ENCODE data around the gene DPP4. TPM values are rescaled to one million over a fixed set of nuclear protein-coding genes. Genes with fewer than 3 reads are reported as not detected.

DPP4 gene
- total and polyA plus RNA-seq, 2 of the 13 experiments (the other 11 are each of a cell fraction or from before 2014, with no cell fraction given) = 39.4 to 109 TPM

DNA sequence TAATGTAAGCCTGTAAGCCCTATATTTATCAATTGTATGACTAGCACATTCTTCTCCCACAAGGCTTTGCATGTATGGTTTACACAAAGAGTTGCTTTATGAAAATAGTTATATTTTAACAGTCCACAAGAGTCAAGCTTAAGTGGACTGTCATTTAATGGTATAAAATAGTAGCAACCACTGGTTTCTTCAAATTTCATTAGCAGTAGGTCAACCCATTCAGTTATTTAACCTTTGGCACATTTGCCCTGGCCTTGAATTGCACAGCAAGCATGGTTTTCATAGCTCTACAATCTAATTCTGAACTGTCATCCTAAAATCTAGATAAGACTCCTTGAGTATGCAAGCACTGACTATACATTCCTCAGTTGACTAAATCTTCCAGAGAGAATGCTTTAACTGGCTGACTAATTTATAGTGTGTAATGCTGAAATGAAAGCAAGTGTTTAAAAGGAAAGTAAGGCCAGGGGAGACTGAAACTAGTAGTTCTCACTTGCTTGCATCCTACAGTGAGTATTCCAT is 1.8 kb downstream of the DPP4 start (continued):
- no peak for TF ChIP-seq MLXIP (CRISPR knock-in tag; IDR thresholded peaks at IDR 0.05; ENCODE audit: borderline replicate concordance)
- TF ChIP-seq EEA1 (CRISPR knock-in tag; IDR thresholded peaks at IDR 0.05; ENCODE audit: borderline replicate concordance) = no peak
- TF ChIP-seq NCOA1 (CRISPR knock-in tag; IDR thresholded peaks at IDR 0.05) = no peak
- no peak for TF ChIP-seq ZNF333 (CRISPR knock-in tag; IDR thresholded peaks at IDR 0.05; ENCODE audit: borderline replicate concordance)
- no peak; the same call in 1 of the 2 replicates for TF ChIP-seq ZNF143 (CRISPR knock-in tag; IDR thresholded peaks at IDR 0.05)
- TF ChIP-seq, protein P1, sequence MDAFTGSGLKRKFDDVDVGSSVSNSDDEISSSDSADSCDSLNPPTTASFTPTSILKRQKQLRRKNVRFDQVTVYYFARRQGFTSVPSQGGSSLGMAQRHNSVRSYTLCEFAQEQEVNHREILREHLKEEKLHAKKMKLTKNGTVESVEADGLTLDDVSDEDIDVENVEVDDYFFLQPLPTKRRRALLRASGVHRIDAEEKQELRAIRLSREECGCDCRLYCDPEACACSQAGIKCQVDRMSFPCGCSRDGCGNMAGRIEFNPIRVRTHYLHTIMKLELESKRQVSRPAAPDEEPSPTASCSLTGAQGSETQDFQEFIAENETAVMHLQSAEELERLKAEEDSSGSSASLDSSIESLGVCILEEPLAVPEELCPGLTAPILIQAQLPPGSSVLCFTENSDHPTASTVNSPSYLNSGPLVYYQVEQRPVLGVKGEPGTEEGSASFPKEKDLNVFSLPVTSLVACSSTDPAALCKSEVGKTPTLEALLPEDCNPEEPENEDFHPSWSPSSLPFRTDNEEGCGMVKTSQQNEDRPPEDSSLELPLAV (CRISPR knock-in tag; conservative IDR thresholded peaks at IDR 0.05; ENCODE audit: low read depth) = no peak

DNA sequence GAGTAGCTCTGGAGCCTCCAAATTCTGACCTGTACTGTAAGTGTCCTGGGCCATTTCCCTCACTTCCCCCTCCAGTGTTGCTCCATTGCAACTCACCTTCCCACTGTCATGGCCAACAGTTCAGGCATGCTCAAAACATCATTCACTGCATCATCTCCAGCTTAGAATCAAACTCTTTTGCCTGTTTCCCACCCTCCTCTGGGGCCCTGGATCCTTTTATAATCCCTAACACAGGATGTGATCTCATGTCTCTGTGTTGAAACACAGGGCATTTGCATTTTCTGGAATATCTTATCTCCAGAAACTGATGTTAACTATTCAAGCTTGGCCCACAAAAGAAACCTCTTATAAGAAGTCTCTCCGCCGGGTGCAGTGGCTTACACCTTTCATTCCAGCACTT is 3.0 kb downstream of the DPP4 start:
- DNase-seq (ENCODE audit: low spot score) = no peak
- in situ Hi-C loops (cut with HindIII; ENCODE audit: extremely low pct_ligation_motif_present, low pct_unique_long_range_greater_than_20kb) (no loop called here), intact Hi-C loops (cut with micrococcal nuclease; ENCODE audit: unreplicated experiment) (no loop called here)
- ChIA-PET POLR2A (interaction anchor here (4.8 kb wide), 1 partner anchor 19 kb away, joined by 41 read pairs; no protein-coding TSS in a partner anchor), CTCF (ENCODE audit: low intra/inter-chr PET ratio, low total read pairs) (no interaction called here)
- Histone ChIP-seq H3K27ac (ENCODE audit: extremely low read length, insufficient read depth, low read length) (no peak overlapping the region), H3K4me1 (ENCODE audit: insufficient read depth, low read length) (peaks cover 87% of the 10 kb centered on the region), H4K20me1 (ENCODE audit: insufficient read depth, low read length) (no peaks in the 10 kb centered on the region), H3K9ac (ENCODE audit: insufficient read depth, low read depth, low read length) (no peak overlapping the region), H3K9me3 (ENCODE audit: low read length) (no peaks in the 10 kb centered on the region), H3K79me2 (ENCODE audit: insufficient read depth, low read length) (peaks cover 15% of the 10 kb centered on the region), H2AFZ (ENCODE audit: low read length) (no peak overlapping the region), H3K36me3 (replicated peaks in 1 of 2; ENCODE audit: control insufficient read depth in 1 of 2, insufficient read depth in 2 of 2, low read length in 2 of 2) (peaks cover 0 to 4% of the 10 kb centered on the region in 2 experiments; a peak in 2 of 5 replicates), H3K4me3 (replicated peaks in 1 of 3; ENCODE audit: insufficient read depth in 1 of 3, low read depth in 2 of 3, low read length in 3 of 3) (no peak overlapping the region), H3K27me3 (ENCODE audit: control insufficient read depth in 1 of 2, insufficient read depth in 2 of 2, low read length in 2 of 2) (no peaks in the 10 kb centered on the region; a peak in 1 of 5 replicates), H3K4me2 (ENCODE audit: low read depth, low read length) (peak overlapping the region; percentile 99)
- no TSS peak for BruUV-seq (replicated peaks)
- FAIRE-seq = no peak
- WGBS (ENCODE audit: low lambda C conversion rate) = 95% methylated on average over 2 of the region's 2 CpGs
- no peak for ATAC-seq
- TF ChIP-seq ZNF597 (CRISPR knock-in tag; IDR thresholded peaks at IDR 0.05) (no peak), REPIN1 (CRISPR knock-in tag; IDR thresholded peaks at IDR 0.05; ENCODE audit: borderline replicate concordance, low read depth) (no peak), ZNF234 (CRISPR knock-in tag; conservative IDR thresholded peaks at IDR 0.05) (no peak)
- TF ChIP-seq, protein P2, sequence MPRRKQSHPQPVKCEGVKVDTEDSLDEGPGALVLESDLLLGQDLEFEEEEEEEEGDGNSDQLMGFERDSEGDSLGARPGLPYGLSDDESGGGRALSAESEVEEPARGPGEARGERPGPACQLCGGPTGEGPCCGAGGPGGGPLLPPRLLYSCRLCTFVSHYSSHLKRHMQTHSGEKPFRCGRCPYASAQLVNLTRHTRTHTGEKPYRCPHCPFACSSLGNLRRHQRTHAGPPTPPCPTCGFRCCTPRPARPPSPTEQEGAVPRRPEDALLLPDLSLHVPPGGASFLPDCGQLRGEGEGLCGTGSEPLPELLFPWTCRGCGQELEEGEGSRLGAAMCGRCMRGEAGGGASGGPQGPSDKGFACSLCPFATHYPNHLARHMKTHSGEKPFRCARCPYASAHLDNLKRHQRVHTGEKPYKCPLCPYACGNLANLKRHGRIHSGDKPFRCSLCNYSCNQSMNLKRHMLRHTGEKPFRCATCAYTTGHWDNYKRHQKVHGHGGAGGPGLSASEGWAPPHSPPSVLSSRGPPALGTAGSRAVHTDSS (CRISPR knock-in tag; conservative IDR thresholded peaks at IDR 0.05) = no peak
- TF ChIP-seq, protein P3, sequence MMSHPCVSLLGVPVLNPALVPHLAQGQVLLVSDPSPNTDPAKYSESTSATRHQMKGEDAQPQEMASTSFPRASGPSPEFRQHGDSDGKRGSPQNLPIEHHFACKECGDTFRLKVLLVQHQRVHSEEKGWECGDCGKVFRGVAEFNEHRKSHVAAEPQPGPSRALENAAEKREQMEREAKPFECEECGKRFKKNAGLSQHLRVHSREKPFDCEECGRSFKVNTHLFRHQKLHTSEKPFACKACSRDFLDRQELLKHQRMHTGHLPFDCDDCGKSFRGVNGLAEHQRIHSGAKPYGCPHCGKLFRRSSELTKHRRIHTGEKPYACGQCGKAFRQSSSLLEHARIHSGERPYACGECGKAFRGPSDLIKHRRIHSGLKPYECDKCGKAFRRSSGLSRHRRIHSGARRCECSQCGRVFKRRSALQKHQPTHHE (CRISPR knock-in tag; IDR thresholded peaks at IDR 0.05; ENCODE audit: borderline replicate concordance) = no peak
- TF ChIP-seq, protein P4, sequence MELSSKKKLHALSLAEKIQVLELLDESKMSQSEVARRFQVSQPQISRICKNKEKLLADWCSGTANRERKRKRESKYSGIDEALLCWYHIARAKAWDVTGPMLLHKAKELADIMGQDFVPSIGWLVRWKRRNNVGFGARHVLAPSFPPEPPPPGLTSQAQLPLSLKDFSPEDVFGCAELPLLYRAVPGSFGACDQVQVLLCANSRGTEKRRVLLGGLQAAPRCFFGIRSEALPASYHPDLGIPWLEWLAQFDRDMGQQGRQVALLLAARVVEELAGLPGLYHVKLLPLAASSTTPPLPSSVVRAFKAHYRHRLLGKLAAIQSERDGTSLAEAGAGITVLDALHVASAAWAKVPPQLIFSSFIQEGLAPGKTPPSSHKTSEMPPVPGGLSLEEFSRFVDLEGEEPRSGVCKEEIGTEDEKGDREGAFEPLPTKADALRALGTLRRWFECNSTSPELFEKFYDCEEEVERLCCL (CRISPR knock-in tag; IDR thresholded peaks at IDR 0.05; ENCODE audit: borderline replicate concordance) = no peak
